NCI-H2107 treated with DMSO at 0.1 percent for 48 hours (cell line): ENCODE results near the gene PSD.

Experiments
- DNase-seq: peaks from one replicate; lab custom pipeline; 2025; ENCODE audit not compliant: unreplicated experiment; lab: John Stamatoyannopoulos, UW

Gene PSD

GRCh38 chr10:102393411-102394078 lies 25.0 kb downstream of the PSD start:
- peak; percentile 13 for DNase-seq

DNA sequence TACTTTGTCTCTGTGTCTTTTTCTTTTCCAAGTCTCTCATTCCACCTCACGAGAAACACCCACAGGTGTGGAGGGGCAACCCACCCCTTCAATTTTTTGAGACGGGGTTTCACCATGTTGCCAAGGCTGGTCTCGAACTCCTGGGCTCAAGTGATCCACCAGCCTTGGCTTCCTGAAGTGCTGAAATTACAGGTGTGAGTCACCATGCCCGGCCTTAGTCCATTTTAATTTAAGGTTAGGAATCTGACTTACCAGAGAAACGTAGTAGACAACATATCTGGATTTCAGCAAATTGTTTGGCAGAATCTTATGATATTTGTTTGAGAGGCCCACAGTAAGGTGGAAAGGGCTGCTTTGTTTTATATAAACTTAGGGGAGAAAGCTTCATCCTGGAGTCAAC lies 26.3 kb downstream of the PSD start:
- no peak for DNase-seq

DNA sequence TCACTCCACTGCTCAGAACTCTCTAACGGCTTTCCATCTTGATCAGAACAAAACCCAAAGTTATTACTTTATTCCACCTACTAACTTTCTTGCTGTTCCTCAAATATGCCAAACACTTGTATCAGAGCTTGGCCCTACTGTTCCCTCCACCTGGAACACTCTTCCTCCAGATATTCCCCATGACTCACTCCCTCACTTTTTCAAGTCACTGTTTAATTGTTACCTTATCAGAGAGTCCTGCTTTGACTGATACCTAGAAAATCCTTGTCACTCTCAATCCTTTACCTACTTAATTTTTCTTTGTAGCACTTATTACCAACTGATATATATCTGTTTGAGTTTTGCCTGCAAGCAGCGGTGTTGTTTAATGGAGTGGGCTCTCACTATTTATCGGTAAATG lies 28.7 kb downstream of the PSD start:
- no peak for DNase-seq

DNA sequence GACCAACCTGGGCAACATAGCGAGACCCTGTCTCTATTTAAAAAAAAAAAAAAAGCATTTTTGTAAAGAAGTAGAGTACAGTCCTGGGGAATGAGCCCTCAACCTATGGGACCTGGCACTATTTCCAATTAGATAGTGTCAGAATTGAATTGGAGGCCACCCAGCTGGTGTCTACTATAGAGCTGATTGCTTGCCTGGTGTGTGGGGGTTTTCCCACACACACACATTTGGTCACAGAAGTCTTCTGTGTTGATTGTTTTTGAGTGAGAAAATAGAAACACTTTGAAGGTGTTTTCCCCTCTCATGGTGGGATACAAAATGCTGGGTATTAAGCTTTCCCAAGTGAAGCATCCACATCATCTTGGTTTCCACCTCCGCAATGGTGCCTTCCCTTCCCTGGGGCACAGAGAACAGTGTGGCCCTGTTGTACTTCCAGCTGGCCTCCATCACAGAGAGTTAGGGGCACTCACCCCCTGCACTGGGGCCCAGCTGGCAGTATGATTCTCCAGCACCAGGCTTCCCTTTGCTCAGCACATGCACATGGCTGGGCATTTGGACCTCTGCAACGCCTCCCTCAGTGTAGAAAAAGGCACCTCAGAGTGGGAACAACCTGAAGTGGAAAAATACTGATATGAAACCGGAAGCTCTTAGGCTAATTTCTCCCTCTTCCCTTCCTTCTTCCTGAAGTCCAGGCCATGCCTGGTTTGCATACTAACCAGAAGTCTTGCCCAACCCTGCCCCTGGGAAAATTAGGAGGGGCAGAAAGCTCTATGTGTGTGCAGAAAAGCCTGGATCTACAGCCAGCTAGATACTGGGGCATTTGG lies 33.8 kb downstream of the PSD start:
- DNase-seq = no peak

DNA sequence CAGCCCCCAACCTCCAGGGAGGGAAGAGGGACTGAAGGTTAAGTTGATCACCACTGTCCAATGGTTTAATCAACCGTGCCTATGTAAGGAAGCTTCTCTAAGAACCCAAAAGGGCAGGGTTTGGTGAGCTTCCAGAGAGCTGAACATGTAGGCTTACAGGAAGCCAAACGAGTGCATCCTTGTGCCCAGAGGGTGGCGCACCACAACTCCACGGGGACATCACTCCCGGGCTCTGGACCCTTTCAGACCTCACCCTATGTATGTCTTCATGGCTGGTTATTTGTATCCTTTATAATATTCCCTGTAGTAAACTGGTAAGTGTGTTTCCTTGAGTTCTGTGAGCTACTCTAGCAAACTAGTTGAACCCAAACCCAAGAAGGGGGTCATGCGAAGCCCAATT lies 34.5 kb downstream of the PSD start:
- no peak for DNase-seq

DNA sequence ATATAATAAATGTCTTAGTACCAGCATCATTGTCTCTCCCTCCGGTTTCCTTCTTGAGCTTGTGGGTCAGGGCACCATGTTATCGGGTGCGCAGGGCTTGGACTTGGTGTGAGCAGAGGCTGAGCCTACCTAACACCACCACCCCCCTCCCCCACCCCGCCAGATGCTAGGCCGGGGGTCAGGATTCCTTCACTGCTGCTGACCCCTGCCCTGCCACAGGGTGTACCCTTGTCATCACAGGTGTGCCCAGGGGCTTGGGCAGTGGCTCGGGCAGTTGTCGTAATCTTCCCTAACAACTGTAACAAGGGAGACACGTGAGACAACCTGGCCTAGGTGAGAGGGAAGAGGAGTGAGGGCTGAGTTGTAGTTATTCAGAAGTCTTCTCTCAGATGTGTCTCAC lies 35.7 kb downstream of the PSD start:
- no peak for DNase-seq

DNA sequence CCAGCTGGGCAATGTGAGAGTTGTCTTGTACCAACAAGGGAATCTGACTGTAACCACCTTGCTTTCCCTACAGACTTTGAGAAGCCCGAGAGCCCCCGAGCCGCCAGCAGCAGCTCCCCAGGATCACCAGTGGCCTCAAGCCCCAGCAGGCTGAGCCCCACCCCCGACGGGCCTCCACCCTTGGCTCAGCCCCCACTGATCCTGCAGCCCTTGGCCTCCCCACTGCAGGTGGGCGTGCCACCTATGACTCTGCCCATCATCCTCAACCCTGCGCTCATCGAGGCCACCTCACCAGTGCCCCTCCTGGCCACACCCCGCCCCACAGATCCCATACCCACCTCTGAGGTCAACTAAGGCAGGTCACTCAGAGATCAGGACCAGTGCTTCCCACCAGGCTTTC lies 36.6 kb downstream of the PSD start:
- DNase-seq = no peak

GRCh38 chr10:102379383-102379782 lies 39.2 kb downstream of the PSD start:
- no peak for DNase-seq

- DNase-seq = no peak
Observed at GRCh38 chr10:102376901-102377300, 41.7 kb downstream of the PSD start.

- no peak for DNase-seq
Observed at GRCh38 chr10:102375867-102376266, 42.7 kb downstream of the PSD start.

DNA sequence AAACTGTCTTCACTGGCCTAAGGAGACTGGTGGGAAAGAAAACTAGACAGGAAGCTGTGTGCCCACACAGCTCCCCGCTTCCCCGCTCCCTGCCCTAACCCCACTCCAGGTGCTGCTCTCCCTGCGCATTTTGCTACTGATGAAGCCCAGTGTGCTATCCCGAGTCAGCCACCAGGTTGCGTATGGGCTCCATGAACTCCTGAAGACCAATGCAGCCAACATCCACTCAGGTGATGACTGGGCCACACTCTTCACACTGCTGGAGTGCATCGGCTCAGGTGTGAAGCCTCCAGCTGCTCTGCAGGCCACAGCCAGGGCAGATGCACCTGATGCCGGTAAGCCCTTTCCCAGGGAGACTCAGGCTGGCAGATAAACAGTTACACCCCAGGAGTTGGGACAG lies 43.3 kb downstream of the PSD start:
- DNase-seq = no peak

DNA sequence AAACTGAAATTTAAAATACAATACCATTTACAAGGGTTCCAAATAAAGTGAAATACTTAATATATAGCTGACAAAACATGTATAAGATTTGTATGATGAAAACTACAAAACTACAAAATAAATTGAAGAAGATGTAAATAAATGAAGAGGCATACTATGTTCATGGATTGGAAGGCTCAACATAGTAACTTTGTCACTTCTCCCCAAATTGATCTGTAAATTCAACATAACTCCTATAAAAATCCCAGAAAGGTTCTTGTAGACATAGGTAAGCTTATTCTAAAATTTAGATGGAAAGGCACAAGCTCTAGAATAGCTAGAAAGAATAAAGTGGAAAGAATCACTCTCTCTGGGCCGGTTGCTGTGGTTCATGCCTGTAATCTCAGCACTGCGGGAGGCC lies 47.3 kb downstream of the PSD start:
- no peak for DNase-seq

DNA sequence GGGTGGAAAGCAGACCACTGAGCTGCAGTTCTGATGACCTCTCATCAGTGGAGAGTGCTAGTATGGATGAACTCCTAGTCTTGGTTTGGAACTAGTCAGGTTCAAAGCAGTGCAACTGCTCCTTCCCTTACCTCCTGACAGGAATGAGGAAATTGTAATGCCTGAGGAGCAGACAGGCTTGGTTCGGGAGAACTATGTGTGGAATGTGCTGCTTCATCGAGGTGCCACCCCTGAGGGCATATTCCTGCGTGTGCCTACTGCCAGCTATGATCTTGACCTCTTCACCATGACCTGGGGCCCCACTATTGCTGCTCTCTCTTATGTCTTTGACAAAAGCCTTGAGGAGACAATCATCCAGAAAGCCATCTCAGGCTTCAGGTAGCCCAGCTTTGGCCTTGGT lies 50.5 kb downstream of the PSD start:
- no peak for DNase-seq

GRCh38 chr10:102367441-102367840 lies 51.1 kb downstream of the PSD start:
- no peak for DNase-seq

GRCh38 chr10:102358712-102359382 lies 59.7 kb downstream of the PSD start:
- no peak for DNase-seq

DNA sequence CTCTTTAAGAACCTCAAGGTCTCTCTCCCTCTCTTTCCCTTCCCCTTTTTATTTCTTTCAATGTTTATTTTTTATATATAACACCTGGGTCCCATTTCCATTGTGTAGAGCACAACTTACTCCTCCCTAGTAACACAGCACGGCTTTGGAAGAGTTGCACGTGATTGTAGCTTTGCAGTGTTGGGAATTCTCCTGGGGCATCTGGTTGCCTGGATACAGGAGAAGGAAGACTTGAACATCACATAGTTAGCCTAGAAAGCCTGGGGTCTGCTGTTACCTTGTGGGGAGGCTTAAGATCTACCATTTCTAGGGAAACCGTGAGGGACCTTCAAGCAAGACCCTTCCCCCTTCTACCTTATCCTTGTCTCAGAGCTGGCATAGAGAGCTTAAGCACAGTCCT lies 64.1 kb downstream of the PSD start:
- DNase-seq = no peak
